Sigmoid colon (tissue), 7 donors: ENCODE results near the gene HNF1B. TPM values are rescaled to one million over a fixed set of nuclear protein-coding genes. Genes with fewer than 3 reads are reported as not detected.

Experiments
- DNase-seq: peaks from one replicate; pipeline ENCODE4 v3.0.0-alpha.2; 2019
- H3K27ac ChIP-seq, 4 donors: fragments of 200-600 bp; sonication (generic); one replicate each; pipeline ENCODE4 v1.5.1; 2016 to 2019; ENCODE audit warnings: mild to moderate bottlenecking in 1 of 4
- H3K27me3 ChIP-seq, 3 donors: fragments of 200-600 bp; sonication (generic); one replicate each; pipeline ENCODE4 v1.5.1; 2019; ENCODE audit warnings: mild to moderate bottlenecking in 1 of 3
- H3K36me3 ChIP-seq, 4 donors: fragments of 200-600 bp; sonication (generic); one replicate each; pipeline ENCODE4 v1.5.1; 2016 to 2019
- H3K4me1 ChIP-seq, 4 donors: fragments of 200-600 bp; sonication (generic); one replicate each; pipeline ENCODE4 v1.5.1; 2017 to 2019
- H3K4me3 ChIP-seq, 4 donors: fragments of 200-600 bp; sonication (generic); one replicate each; pipeline ENCODE4 v1.5.1; 2017 to 2019; ENCODE audit warnings: mild to moderate bottlenecking in 2 of 4, moderate library complexity in 1 of 4
- H3K9me3 ChIP-seq, 4 donors: fragments of 200-600 bp in 3 of 4; sonication (generic) in 3 of 4; one replicate each; pipeline versions ENCODE4 v1.5.1 to v1.6.1; 2013 to 2019
- CTCF ChIP-seq, 4 experiments: fragments of 450-650 bp in 3 of 4; fragments of 200-600 bp in 1 of 4; IDR thresholded peaks; one replicate each; pipeline ENCODE4 v1.5.1; 2016 to 2019; ENCODE audit warnings: antibody characterized with exemption in 4 of 4, mild to moderate bottlenecking in 3 of 4, moderate library complexity in 2 of 4
- EP300 ChIP-seq, 4 donors: sonication (generic); formaldehyde crosslinking; IDR thresholded peaks; one replicate each; pipeline ENCODE4 v1.6.1; 2017; ENCODE audit warnings: antibody characterized with exemption in 4 of 4
- POLR2A ChIP-seq, 2 donors: fragments of 450-650 bp; IDR thresholded peaks; one replicate each; pipeline ENCODE4 v1.6.1; 2016; ENCODE audit warnings: antibody characterized with exemption in 2 of 2, mild to moderate bottlenecking in 2 of 2, moderate library complexity in 2 of 2
- POLR2AphosphoS5 ChIP-seq, 4 donors: sonication (generic); formaldehyde crosslinking; IDR thresholded peaks; one replicate each; pipeline ENCODE4 v1.6.1; 2017; ENCODE audit warnings: antibody characterized with exemption in 4 of 4
- WGBS, 2 donors: extraction: QIAGEN DNeasy Blood & Tissue Kit; methylation state at CpG; one replicate each; pipeline ENCODE4 v1.1.7; 2013; 5-methylcytosine and 5-hydroxymethylcytosine counted together
- intact Hi-C: fragments of 100-400 bp; cut with DNase I; formaldehyde crosslinking; loops from one replicate; pipeline ENCODE4 v1.15.1; 2023
- polyA plus RNA-seq, 3 donors: library from polyadenylated mRNA; stranded (reverse); fragments of 200-250 nt; gene quantifications; one replicate each; pipeline ENCODE4 v1.2.3, GENCODE V29; 2013
- total RNA-seq, 4 donors: library from RNA; depleted of rRNA; stranded (reverse); fragments of >200 nt; gene quantifications; one replicate each; pipeline ENCODE4 v1.1.0, GENCODE V29; 2016
- donor health status: healthy with polysubstance abuse.
- donor health status: Bipolar disorder and iron deficiency.
- donor health status: healthy.

HNF1B gene
- total and polyA plus RNA-seq, 7 donors: 0.28 to 13.2 (median 10.7) TPM; not detected in 3

DNA sequence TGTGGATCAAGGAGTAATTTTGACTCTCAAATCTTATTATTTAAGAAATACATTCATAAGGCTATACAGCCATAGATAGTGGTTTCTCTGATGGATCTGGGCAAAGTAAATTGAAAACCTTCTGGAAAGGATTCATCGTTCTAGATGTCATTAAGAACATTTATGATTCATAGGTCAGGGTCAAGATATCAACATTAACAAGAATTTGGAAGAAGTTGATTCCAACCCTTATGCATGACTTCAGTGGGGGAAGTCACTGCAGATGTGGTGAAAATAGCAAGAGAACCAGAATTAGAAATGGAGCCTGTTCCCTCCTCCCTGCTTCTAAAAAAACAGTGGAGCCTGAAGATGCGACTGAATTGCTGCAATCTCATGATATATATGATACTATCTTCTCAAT, 36.6 kb upstream of the HNF1B start:
- no peak overlapping the region for H3K27ac ChIP-seq
- TF ChIP-seq POLR2AphosphoS5 (IDR thresholded peaks at IDR 0.05) (no peak), CTCF (IDR thresholded peaks at IDR 0.05) (no peak), EP300 (IDR thresholded peaks at IDR 0.05) (no peak), POLR2A (IDR thresholded peaks at IDR 0.05) (no peak)
- WGBS, 2 donors: 85 to 91% methylated on average over 2 of the region's 2 CpGs

DNA sequence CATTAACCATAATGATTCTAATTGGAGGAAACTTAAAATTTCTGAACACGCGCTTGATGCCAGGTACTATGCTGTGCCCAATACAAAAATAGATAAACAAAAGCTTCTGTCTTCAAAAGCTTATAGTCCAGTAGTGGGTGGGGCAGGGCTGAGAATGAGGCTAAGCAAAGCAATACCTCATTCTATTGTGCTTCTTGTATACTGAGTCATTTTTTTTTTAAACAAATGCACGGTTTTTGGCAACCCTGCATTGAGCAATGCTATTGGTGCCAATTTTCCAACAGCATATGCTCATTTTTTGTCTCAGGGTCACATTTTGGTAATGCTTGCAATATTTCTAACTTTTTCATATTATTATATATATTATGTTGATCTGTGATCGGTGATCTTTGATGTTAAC, 34.7 kb upstream of the HNF1B start:
- TF ChIP-seq POLR2A (IDR thresholded peaks at IDR 0.05) (no peak), POLR2AphosphoS5 (IDR thresholded peaks at IDR 0.05) (no peak), EP300 (IDR thresholded peaks at IDR 0.05) (no peak)
- Histone ChIP-seq H3K4me1 (no peaks in the 10 kb centered on the region), H3K4me3 (no peak overlapping the region), H3K27me3 (peaks cover 0 to 2% (median 0%) of the 10 kb centered on the region in 3 donors), H3K36me3 (no peaks in the 10 kb centered on the region), H3K9me3 (no peaks in the 10 kb centered on the region), H3K27ac (no peak overlapping the region)
- intact Hi-C loops: no loop called here
- 47 to 77% methylated on average over 4 of the region's 4 CpGs for WGBS, 2 donors
- no peak for DNase-seq

More for the DNA sequence above, 36.6 kb upstream of the HNF1B start:
- H3K4me3 ChIP-seq: no peak overlapping the region
- intact Hi-C loops: no loop called here
- H3K9me3 ChIP-seq: no peaks in the 10 kb centered on the region
- H3K27me3 ChIP-seq: peaks cover 0 to 7% (median 0%) of the 10 kb centered on the region in 3 donors
- H3K36me3 ChIP-seq: no peaks in the 10 kb centered on the region
- H3K4me1 ChIP-seq: no peaks in the 10 kb centered on the region
- DNase-seq: no peak

DNA sequence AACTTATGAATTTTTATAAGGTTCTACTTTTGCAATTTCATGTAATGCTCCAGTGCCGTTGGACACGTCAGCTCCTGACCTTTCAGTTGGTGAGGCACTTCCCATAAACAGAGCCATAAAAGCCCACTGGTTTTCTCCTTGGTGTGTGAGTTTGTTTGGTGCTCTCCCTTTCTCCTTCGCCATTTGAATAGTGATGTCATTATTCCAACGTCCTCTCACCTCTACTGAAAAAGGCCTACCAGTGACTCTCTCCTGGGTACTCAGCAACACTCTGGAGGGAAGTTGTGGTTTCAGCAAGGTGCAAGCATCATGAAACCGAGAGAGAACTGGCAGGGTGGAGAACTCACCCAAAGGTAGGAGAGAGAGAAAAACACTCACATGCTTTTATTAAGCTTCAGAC, 29.6 kb upstream of the HNF1B start:
- H3K4me1 ChIP-seq: no peaks in the 10 kb centered on the region
- H3K4me3 ChIP-seq: no peak overlapping the region
- H3K36me3 ChIP-seq: no peaks in the 10 kb centered on the region
- H3K9me3 ChIP-seq: no peaks in the 10 kb centered on the region
- 37 to 52% methylated on average over 5 of the region's 5 CpGs for WGBS, 2 donors
- intact Hi-C loops: no loop called here
- peaks cover 0 to 5% (median 0%) of the 10 kb centered on the region in 3 donors for H3K27me3 ChIP-seq
- H3K27ac ChIP-seq: no peak overlapping the region
- TF ChIP-seq POLR2A (IDR thresholded peaks at IDR 0.05) (no peak), POLR2AphosphoS5 (IDR thresholded peaks at IDR 0.05) (no peak), CTCF (IDR thresholded peaks at IDR 0.05) (no peak), EP300 (IDR thresholded peaks at IDR 0.05) (no peak)
- DNase-seq: no peak

DNA sequence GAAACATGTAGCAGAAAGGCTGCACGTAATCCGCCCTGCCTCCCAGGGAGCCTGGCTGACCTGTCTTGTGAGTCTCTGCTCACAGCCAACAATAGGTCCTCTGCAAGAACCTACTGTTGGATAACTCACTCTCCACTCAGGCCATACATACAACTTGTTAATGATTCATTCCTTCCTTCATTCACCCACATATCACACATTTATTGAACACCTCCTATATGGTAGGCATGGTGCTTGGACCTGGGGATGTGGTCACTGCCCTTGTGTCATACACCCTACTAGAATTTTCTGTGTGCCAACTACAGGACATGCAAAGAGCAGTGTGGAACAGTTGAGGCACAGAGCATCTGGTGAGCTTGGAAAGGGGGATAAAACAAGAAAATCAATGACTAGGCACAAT, 28.1 kb upstream of the HNF1B start:
- H3K27me3 ChIP-seq: peaks cover 0 to 5% (median 0%) of the 10 kb centered on the region in 3 donors
- no peak overlapping the region for H3K4me3 ChIP-seq
- intact Hi-C loops: no loop called here
- WGBS, 2 donors: 94 to 96% methylated on average over 2 of the region's 2 CpGs
- TF ChIP-seq POLR2A (IDR thresholded peaks at IDR 0.05): no peak
- DNase-seq: no peak
- H3K4me1 ChIP-seq: no peaks in the 10 kb centered on the region
- H3K9me3 ChIP-seq: peaks cover 0 to 4% (median 0%) of the 10 kb centered on the region in 4 donors
- H3K36me3 ChIP-seq: no peaks in the 10 kb centered on the region
- H3K27ac ChIP-seq: no peak overlapping the region

DNA sequence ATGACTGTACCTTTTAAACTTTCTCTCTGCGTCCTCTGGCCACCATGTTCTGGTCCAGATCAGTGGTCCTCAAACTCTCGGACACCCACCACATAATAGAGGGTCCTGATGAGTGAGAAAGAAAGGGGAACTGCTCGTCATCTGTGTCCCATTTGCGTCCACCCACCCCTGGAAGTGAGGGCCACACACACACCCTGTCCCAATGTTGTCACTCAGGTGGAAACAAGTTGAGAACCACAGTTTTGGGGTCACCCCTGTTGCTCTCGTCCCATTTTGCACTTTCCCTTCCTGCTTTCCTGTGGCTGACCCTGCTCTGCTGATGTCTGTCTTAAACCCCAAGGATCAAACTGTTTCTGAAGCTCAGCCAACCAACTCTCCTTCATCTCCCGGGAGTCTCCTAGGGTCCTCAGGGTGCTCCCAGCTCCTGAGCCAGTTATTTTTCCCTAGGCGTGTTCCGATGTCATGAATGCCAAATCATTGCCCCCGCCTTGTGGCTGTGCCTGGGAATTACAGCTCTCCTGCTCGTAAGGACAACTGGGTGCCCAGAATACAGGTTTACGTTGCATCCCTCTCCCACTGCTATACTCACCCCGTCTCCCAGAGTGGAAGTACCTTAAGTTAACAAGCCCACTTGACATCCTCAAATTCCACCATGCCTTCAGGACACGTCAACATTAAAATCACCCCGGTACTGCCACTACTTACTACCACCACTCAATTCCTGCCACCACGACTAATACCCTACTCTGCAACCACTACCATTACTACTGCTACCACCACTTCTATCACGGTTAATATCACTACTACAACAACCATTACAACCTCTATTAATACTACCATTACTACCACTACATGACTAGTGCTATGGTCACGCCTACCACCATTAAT, 26.0 kb upstream of the HNF1B start:
- 45 to 56% methylated on average over 17 of the region's 17 CpGs for WGBS, 2 donors
- no peaks in the 10 kb centered on the region for H3K4me1 ChIP-seq
- H3K4me3 ChIP-seq: no peak overlapping the region
- intact Hi-C loops: no loop called here
- TF ChIP-seq CTCF (IDR thresholded peaks at IDR 0.05) (peak in 2 of 4 experiments; percentile 25 to 44), POLR2AphosphoS5 (IDR thresholded peaks at IDR 0.05) (no peak), POLR2A (IDR thresholded peaks at IDR 0.05) (no peak)
- H3K9me3 ChIP-seq: peaks cover 0 to 4% (median 0%) of the 10 kb centered on the region in 4 donors
- no peaks in the 10 kb centered on the region for H3K36me3 ChIP-seq
- H3K27me3 ChIP-seq: peaks cover 0 to 5% (median 4%) of the 10 kb centered on the region in 3 donors
- no peak overlapping the region for H3K27ac ChIP-seq
- no peak for DNase-seq
